Measurements from ENCODE around the gene BMP7.

Gene BMP7

GRCh38 chr20:57266291-57267157 is at the start of gene BMP7 (continued):
- TF ChIP-seq HOXD13 (CRISPR knock-in tag; IDR thresholded peaks at IDR 0.05; ENCODE audit: borderline replicate concordance) (no peak), ZFP37 (tag by site-specific recombination; IDR thresholded peaks at IDR 0.05) (no peak), FEZF1 (tag by site-specific recombination; IDR thresholded peaks at IDR 0.05) (no peak), WT1 (tag by site-specific recombination; IDR thresholded peaks at IDR 0.05) (peak; percentile 63), MZF1 (tag by site-specific recombination; IDR thresholded peaks at IDR 0.05; ENCODE audit: borderline replicate concordance) (no peak), ZNF274 (IDR thresholded peaks at IDR 0.05; ENCODE audit: low read length) (no peak), ZNF274 (tag by site-specific recombination; IDR thresholded peaks at IDR 0.05; ENCODE audit: borderline replicate concordance) (no peak), IKZF3 (tag by site-specific recombination; IDR thresholded peaks at IDR 0.05) (0 out of 2 replicates have a peak, but pooled peaks have one; percentile 59), ZNF398 (tag by site-specific recombination; IDR thresholded peaks at IDR 0.05) (peak; percentile 37; the same call in 1 of the 2 replicates), ZNF248 (tag by site-specific recombination; IDR thresholded peaks at IDR 0.05) (no peak), ZNF184 (tag by site-specific recombination; IDR thresholded peaks at IDR 0.05) (no peak), GLI2 (tag by site-specific recombination; IDR thresholded peaks at IDR 0.05; ENCODE audit: borderline replicate concordance, low read depth) (no peak), ZBTB26 (tag by site-specific recombination; optimal IDR thresholded peaks at IDR 0.05) (peak; percentile 94), ZNF529 (tag by site-specific recombination; IDR thresholded peaks at IDR 0.05; ENCODE audit: insufficient replicate concordance) (no peak), ZNF362 (tag by site-specific recombination; IDR thresholded peaks at IDR 0.05) (no peak), ZNF175 (tag by site-specific recombination; IDR thresholded peaks at IDR 0.05) (no peak), ZNF513 (tag by site-specific recombination; IDR thresholded peaks at IDR 0.05) (peak; percentile 84), KLF8 (tag by site-specific recombination; IDR thresholded peaks at IDR 0.05) (peak; percentile 82; the same call in 1 of the 2 replicates), ZBTB1 (tag by site-specific recombination; IDR thresholded peaks at IDR 0.05) (0 out of 2 replicates have a peak, but pooled peaks have one; percentile 7), ZBTB8A (tag by site-specific recombination; IDR thresholded peaks at IDR 0.05) (peak; percentile 89), ZBTB20 (tag by site-specific recombination; IDR thresholded peaks at IDR 0.05) (peak; percentile 91), SALL2 (tag by site-specific recombination; IDR thresholded peaks at IDR 0.05; ENCODE audit: borderline replicate concordance) (no peak), ZNF600 (tag by site-specific recombination; IDR thresholded peaks at IDR 0.05) (peak; percentile 90), ZNF211 (tag by site-specific recombination; IDR thresholded peaks at IDR 0.05; ENCODE audit: low read depth) (no peak), ZNF26 (tag by site-specific recombination; IDR thresholded peaks at IDR 0.05) (no peak), ZNF843 (tag by site-specific recombination; IDR thresholded peaks at IDR 0.05) (no peak), KLF10 (tag by site-specific recombination; IDR thresholded peaks at IDR 0.05) (0 out of 2 replicates have a peak, but pooled peaks have one; percentile 40), SP7 (tag by site-specific recombination; IDR thresholded peaks at IDR 0.05) (peak; percentile 79), ZNF621 (tag by site-specific recombination; IDR thresholded peaks at IDR 0.05) (no peak), ZNF121 (tag by site-specific recombination; IDR thresholded peaks at IDR 0.05) (no peak), ZSCAN30 (tag by site-specific recombination; IDR thresholded peaks at IDR 0.05) (peak; percentile 40; the same call in 1 of the 2 replicates), ZNF169 (tag by site-specific recombination; IDR thresholded peaks at IDR 0.05) (no peak), RBAK (tag by site-specific recombination; IDR thresholded peaks at IDR 0.05) (no peak), ZBTB17 (tag by site-specific recombination; IDR thresholded peaks at IDR 0.05) (peak; percentile 96)
